ENCODE data around the gene SPINK5.

- TF ChIP-seq SUZ12 (IDR thresholded peaks at IDR 0.05) (no peak), FOXM1 (IDR thresholded peaks at IDR 0.05; ENCODE audit: borderline replicate concordance) (no peak), CTBP1 (IDR thresholded peaks at IDR 0.05; ENCODE audit: borderline replicate concordance) (no peak), BHLHE40 (IDR thresholded peaks at IDR 0.05; ENCODE audit: borderline replicate concordance) (no peak), ARNT (IDR thresholded peaks at IDR 0.05) (no peak), ELF4 (IDR thresholded peaks at IDR 0.05) (no peak), TARDBP (IDR thresholded peaks at IDR 0.05) (no peak)
- TF ChIP-seq, protein P1, sequence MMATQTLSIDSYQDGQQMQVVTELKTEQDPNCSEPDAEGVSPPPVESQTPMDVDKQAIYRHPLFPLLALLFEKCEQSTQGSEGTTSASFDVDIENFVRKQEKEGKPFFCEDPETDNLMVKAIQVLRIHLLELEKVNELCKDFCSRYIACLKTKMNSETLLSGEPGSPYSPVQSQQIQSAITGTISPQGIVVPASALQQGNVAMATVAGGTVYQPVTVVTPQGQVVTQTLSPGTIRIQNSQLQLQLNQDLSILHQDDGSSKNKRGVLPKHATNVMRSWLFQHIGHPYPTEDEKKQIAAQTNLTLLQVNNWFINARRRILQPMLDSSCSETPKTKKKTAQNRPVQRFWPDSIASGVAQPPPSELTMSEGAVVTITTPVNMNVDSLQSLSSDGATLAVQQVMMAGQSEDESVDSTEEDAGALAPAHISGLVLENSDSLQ (IDR thresholded peaks at IDR 0.05), result no peak
Measured at GRCh38 chr5:148145916-148146315, 82.1 kb downstream of the SPINK5 start.
